HTERT RPE-1 (cell line): ENCODE measurements around the gene ARHGAP23.
"Not testable (repeated sequence)": the region's sequence is repeated elsewhere in the genome, so short reads cannot be mapped to it uniquely, and the experiment has no call there.

Experiments used
- in situ Hi-C: fragments of 300-500 bp; cut with MboI; formaldehyde crosslinking; loops from 4 replicates; pipeline ENCODE4 v1.14.3; 2020; ENCODE audit warnings: low sequenced_read_pairs

ARHGAP23 gene

DNA sequence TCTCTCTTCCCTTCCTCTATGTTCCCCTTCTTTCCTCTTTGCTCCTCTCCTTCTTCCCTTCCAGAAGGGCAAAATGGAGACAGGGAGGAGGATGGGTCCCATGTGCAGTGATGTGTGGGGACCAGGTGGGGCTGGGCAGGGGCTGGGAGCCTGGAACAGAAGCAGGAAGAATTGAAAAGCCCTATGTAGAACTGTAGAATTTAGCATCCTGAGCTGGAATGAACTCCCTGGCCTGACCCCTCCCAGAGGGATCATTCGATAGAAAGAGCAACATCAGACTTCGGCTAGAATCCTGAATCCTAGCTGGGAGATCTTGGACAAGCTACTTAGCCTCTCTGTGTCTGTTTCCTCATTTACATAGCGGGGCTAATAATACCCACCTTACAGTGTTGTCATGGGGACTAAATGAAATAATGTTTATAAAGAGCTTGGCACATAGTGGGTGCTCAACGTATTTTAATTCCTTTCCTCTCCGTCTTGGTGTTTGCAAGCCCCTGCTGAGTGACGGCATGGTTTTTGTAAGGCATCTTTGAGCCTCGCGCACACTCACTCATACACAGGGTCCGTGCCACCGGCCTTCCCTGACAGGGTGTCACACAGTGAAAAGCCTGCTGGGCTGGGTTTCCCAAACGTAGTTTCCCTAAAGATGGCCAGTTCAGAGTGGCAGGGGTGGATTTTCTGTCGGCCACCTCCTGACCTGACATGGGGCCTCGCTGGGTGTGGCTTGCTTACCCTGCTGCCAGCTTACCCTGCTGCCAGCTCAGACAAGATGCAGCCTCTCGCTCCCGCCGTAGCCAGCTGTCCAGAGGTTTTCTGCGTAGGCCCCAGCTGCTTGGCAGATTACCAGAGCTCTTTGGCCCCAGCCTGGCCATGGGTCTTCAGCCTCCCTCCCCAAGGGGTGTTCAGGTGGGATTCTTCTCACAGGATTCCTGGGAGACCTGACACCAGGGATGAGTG is 6.1 kb upstream of the ARHGAP23 start:
- in situ Hi-C loops: no loop called here

DNA sequence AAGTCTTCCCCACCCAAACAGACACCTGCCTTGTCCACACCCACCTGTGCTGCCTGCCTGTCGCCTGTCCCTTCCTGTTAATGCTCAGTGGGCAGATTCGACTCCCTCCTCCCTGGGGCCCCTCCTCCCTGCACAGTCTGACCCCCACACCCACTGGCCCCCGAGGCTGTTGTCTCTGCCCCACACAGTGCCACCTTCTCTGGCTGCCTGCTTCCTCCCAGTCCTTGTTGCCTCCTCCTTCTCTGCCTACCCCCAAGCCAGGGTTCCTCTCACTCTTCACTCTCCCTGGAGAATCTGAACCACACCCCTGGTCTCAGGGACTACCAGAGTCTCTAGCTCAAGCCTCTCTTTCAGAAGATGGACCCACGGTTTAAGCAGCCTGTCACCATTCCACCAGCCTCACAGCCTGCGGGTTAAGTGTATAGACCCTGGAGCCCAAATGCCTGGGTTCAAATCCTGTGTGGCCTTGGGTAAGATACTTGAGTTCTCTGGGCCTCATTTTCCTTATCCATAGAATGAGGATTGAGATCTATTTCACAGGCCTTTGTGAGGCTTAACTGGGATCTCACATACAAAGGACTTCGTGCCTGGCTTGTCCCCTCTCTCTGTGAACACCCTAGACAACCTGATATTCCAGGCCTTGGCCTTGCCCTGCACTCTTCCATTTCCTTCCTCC is 3.8 kb upstream of the ARHGAP23 start:
- in situ Hi-C loops: no loop called here

DNA sequence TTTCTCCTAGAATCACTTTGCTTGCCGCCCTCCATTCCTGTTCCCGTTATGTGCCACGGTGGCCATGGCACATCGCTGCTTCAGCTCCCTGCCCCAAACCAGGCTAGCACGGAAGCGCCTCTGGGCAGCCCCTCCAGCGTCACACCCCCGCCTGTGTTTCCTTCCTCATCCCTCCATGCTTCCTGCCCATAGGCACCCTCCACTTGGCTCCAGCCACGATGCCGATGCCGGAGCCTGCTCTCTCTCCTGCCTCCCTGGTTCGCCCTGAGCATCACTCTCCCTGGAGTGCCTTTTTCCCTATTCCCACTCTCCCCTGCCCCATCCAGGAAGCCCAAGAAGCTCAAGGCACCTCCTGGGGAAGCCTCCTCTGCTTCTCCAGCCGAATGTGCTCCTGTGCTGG is 3.2 kb upstream of the ARHGAP23 start:
- in situ Hi-C loops: no loop called here

DNA sequence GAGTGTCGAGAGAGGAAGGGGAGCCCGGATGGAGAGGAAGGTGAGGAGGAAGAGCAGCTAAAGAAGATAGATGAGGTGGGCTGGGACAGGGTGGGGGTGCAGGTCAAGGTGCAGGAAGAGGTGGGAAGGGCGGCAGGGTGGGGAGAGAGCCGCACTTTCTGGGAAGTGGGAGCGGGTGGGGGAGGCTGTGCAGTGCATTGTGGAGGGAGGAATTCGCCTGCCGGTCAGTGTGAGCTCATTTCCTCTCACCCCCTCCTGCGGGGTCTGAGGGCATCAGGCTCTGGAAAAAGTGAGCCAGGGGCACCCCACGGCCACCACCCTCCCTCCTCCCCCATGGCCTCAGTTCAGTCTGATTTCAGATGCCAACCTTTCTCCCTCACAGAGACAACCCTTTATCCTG is 2.5 kb upstream of the ARHGAP23 start:
- in situ Hi-C loops: no loop called here

DNA sequence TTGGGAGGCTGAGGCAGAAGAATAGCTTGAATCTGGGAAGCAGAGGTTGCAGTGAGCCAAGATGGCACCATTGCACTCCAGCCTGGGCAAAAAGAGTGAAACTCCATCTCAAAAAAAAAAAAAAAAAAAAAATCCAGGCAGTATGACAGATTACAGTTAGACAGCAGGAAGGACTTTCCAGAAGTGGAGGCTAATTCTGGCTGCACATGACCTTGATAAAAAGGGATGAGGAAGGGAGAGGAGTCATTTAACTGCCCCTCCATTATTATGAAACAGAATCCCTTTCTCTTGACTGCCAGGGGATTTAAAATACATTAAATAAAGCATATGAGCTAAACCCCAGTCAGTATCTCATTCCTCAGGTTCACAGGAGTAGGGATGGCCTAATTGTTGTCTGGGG is 1.8 kb upstream of the ARHGAP23 start:
- in situ Hi-C loops: no loop called here

DNA sequence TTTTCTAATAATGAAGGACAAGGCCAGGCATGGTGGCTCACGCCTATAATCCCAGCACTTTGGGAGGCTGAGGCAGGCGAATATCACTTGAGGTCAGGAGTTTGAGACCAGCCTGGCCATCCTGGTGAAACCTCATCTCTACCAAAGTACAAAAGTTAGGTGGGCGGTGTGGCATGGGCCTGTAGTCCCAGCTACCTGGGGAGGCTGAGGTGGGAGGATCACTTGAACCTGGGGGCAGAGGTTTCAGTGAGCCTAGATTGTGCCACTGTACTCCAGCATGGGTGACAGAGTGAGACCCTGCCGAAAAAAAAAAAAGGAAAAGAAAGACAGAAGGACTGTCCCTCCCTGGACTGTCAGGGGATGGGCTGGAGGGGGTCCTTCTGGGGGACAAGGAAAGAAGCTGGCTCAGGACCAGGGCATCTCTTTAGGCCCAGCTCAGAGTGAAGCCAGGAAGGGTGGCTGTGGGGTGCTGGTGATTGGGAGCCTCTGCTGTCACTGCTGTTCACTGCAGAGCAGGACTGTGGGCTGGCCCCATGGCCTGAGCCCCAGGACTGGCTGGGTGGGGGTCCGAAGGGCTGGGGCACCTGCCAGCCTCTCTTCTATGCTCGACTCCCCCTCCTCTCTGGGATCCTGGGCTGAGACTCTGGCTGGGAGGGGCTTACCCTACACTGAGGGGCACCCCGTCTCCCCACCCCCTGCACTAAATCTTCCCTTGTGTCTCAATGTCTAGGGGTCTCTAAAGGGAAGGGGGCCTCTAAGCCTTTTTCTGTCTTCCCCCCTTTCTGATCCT is 909 bp upstream of the ARHGAP23 start:
- in situ Hi-C loops: no loop called here

DNA sequence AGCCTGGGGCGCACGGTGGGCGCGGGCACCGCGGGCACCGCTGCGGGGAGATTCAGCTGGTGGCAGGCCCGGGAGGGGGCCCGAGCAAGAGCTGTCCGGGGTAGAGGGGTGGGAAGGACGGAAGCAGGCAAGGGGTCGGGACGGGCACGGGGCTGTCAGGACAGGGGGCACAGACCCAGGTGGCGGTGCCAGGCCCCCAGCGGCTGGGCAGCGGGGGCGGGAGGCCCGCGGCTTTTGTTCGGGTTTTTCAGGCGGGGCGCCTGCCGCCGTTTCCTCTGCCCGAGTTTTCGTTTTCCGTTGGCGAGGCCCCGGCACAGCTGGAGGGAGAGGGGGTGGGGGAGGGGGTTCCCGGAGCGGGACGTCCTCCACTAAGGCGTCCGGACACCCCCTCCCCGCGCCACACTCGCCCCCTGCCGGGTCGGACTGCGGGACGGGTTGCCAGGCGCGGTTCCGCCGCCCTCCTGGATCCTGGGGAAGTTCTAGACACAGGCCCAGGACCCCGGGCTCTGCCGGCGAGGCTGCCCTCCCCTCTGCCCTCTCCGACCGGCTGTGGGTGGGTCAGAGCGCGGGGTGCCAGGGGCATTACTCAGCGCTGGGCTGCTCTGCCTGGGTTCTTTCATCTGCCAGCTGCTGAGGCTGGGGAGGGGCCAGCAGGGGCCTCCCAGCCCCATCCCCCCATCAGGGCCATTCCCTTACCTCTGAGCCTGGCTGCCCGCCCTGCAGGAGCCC is 543 bp downstream of the ARHGAP23 start:
- in situ Hi-C loops: no loop called here

DNA sequence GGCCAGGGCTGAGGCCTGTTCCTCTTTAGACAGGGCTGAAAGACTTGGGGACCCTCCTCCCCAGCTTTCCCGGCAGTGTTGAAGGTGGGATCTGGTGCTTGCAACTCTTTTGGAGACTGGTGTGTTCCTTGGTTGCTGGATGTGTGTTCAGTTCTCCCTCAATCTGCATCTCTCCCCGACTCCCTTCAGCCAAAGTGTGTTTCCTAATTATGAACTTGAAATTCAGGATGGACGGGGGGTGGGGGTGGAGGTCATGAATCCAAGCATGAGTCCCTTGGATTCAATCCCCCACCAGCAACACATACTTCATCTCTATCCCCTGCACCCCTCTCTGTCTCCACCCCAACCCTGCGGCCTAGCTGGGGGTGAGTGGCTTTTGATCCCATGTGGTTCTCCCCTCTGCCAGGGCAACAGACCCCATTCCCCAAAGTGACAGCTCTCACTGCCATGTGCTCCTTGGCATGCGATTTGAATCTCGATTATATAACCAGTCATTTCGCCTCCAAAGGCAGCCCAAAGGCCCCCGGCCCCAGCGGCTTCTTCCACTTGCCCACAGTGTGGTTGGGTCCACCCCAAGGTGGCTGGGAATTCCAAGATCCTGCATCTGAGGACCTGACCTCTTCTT is 1.3 kb downstream of the ARHGAP23 start:
- in situ Hi-C loops: no loop called here

DNA sequence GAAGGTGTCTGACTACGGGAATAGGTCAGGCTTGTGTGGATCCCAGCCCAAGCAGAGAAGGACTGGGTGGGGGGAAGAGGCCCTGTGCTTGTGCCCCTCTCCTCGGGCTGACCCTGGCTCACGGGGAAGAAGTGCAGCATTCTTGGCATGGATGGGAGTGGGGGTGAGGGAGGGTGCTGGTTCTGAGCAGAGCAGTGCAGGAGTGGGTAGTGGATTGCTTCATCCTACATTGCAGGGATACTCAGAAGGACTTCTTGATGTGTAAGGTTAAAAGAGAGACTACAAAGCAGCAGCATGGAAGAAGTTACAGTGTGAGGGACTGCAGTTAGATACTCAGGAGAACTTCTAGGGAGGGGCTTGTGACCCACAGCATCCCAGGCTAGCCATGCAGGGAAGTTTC is 2.1 kb downstream of the ARHGAP23 start:
- in situ Hi-C loops: no loop called here

DNA sequence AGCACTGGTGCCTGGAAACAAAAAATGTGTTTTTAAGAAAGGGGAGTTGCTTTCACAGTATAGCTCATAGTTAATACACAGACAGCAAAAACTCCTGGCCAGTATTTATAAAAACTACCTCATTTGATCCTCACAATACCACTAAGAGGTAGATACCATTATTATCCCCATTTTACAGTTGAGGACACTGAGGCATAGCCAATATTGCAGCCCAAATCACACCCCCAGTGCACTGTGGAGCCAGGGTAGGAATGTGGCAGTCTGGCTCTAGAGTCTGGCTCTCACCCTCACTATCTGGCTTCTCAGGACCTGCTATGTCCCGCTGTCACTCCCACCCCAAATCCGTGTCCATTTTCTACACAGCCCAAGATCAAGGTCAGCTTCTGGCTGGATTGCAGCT is 2.6 kb downstream of the ARHGAP23 start:
- in situ Hi-C loops: no loop called here

DNA sequence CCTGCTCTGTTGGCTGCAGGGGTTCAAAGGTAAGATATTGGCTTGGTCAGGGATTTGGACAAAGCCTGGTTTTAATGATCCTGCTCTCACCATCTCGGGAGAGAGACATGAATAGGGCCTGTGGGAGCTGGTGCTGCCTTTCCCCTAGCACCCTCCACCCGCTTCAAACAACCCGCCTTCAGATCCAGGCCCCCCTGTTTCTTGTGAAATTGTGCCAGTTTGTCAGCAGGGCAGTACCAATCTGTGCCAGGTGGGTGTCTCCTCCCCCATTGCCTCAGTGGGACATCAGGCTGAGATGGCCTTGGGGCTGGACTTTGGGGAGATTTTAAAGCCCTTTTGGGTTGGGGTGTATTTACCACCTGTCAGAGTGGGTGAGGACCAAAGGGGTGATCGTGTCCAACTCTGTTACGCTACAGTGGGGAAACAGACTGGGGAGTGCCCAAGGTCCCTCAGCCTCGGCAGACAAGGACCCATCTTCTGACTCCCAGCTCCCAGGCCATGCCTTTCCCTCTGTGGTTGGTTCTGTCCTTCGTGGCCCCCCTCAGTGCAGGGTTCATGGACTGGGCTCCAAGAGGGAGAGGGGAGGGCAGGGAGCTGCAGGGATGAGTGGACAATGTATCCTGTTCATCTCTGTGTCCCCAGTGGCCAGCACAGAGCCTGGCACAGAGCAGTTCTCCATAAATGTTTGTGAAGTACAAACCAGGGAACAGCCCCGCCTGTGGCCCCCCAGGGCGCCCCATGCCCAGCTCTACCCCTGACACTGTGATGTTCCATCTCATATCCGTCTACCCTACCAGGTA is 3.3 kb downstream of the ARHGAP23 start:
- in situ Hi-C loops: no loop called here

DNA sequence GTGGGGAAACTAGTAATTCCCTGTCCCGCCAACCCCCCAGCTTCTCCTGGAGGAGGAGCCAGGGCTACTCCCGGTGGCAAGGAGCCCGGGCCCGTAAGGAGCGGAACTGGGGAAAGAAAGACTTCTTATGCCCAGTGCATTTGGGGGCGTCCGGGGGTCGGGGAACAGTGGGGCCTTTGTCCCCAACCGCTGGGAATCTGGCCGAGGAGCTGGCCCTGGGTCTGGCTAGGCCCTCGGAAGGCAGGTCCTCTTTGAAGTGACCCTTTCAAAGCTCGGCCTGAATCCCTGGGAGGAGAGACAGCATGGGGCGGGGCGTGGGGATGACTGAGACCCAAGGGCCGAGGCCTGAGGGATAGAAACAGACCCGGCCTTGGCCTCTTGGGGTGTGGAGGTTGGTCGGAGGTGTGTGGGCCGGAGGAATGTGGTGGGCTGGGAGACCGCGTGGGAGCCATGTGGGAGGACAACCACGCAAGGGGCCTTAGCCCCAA is 6.0 kb downstream of the ARHGAP23 start:
- in situ Hi-C loops: no loop called here

DNA sequence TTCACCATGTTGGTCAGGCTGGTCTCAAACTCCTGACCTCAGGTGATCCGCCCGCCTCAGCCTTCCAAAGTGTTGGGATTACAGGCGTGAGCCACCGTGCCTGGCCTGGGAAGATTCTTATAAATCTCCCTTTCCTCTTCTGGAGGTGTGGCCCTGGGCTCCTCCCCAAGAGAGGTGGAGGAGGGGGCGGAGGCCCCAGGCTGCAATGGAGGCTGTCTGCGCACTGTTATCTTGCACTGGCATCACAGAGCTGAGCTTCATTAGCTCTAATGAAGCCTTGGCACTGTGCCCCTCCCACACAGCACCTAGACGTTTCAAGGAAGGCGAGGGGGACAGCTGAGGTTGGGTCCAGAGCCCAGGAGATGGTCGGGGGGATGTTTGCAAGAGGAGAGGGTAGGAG is 7.5 kb downstream of the ARHGAP23 start:
- in situ Hi-C loops: no loop called here

DNA sequence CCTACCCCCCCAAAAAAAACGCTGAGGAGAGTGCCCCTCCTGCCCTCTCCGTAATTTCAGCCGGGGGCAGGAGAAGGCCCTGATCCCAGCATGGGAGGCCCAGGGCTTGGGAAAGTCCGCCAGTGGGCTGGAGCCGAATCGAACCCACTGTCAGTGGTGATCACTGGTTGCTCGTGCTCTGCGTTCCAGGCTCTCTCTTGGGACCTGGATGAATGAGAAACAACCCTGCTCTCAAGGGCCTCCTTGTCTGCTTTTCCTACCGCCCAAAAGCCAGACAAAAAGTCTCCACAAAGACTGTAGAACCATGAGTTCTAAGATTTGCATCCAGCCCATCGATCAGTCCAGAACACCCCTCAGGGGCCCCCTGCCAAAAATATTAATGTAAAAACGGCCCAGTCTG is 8.1 kb downstream of the ARHGAP23 start:
- in situ Hi-C loops: no loop called here

DNA sequence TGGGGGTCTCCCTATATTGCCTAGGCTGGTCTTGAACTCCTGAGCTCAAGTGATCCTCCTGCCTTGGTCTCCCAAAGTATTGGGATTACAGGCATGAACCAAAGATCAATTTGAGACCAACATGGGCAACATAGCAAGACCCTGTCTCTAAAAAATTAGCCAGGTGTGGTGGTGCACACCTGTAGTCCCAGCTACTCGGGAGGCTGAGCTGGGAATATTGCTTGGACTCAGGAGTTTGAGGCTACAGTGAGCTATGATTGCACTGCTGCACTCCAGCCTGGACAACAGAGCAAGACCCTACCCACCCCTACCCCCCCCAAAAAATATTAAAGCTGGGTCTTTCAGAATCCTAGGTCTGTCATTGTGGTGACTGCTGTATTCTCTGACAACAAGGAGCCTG is 9.0 kb downstream of the ARHGAP23 start:
- in situ Hi-C loops: not testable (repeated sequence)

DNA sequence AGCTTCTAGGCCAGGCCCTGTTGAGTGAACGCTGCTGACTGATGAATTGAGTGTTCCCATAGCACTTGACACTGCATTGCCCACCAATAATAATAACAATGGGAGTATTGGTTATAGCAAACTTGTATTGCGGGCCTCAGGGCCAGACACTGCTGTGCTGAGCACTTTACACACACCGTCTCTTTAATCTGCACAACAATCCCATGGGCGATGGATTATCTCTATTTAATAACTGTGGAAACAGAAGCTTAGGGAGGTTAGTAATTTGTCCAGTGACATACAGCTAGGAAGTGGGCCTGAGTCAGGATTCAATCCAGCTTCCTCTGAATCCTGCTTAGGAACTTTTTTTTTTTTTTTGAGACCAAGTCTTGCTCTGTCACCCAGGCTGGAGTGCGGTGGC is 11.2 kb downstream of the ARHGAP23 start:
- in situ Hi-C loops: no loop called here

DNA sequence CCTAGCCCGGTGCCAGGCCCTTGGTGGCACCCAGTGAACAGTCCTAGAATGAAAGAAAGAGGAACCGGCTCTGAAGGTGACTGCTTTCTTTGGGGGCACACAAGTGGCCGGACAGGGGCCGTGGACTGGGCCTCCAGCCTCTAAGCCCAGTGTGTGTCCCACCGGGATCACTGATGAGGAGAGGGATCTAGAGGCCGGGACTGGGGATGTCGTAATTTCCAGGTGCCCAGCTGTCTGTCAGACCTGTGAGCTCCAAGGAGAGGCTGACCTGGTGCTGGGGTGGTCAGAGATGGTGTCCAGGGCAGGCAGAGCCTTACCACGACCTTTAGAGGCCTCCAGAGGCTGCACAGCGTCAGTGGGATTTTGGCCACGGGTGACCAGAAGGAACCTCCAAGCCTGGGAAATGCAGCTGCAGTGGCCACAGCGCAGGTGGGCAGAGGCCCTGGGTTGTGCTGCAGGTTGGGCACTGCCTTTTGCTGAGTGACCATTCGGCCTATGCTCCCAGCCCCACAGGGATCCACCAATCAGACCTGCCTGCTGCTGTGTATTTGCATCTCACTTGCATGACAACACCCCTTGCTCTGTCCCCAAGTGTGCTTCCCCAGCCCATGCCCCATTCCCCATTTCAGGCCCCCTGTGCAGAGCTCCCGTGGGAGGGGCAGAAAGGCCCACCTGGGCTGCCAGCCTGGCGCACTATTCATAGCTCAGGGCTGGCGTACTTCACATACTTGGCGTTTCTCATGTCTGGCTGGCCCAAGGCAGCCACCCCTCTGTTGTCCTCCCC is 12.5 kb downstream of the ARHGAP23 start:
- in situ Hi-C loops: no loop called here

DNA sequence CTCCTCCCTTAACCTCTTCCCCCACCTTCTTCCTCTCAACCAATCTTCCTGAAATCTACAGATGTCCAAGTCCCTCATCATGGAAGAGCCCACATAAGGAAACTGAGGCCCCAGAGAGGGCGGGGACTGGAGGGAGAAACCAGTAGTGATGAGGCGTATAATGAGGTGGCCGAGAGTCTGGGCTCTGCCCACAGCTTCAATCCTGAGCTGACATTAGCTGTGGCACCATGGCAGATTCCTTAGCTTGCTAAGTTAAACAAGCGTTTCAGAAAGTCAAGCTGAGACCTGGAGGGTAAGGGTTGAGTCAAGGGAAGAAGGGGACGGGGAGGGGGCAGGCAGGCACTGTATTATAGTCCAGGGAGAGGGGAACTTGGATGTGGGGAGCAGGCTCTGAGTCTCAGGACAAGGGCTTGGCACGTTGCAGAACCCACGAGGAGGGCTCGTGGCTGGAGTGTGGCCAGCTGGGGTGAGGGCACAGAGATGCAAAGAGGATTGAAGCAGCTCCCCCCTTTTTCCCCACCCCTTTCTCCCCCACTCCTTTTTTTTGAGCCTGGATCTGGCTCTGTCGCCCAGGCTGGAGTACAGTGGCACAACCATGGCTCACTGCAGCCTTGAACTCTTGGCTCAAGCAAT is 13.3 kb downstream of the ARHGAP23 start:
- in situ Hi-C loops: no loop called here
